ENCODE results near the gene C4orf33.
A peak's percentile ranks its signal among the peaks of the same experiment; 100 is the strongest.

C4orf33 gene

GRCh38 chr4:129131343-129131742 is 35.4 kb downstream of the C4orf33 start:
- DNase-seq = no peak

GRCh38 chr4:129136433-129136832 is 40.5 kb downstream of the C4orf33 start:
- no peak for DNase-seq

- DNase-seq = no peak
Measured at GRCh38 chr4:129138810-129139496, 43.0 kb downstream of the C4orf33 start.

- DNase-seq = no peak
Measured at GRCh38 chr4:129140521-129140920, 44.6 kb downstream of the C4orf33 start.

GRCh38 chr4:129143359-129143758 is 47.4 kb downstream of the C4orf33 start:
- no peak for DNase-seq

- no peak for DNase-seq
Measured at GRCh38 chr4:129144755-129145206, 48.8 kb downstream of the C4orf33 start.

- DNase-seq = no peak
Measured at GRCh38 chr4:129145222-129145730, 49.3 kb downstream of the C4orf33 start.

GRCh38 chr4:129146639-129147038 is 50.7 kb downstream of the C4orf33 start:
- no peak for DNase-seq

GRCh38 chr4:129148892-129149291 is 52.9 kb downstream of the C4orf33 start:
- DNase-seq = no peak

- DNase-seq = no peak
Measured at GRCh38 chr4:129149906-129150305, 54.0 kb downstream of the C4orf33 start.

GRCh38 chr4:129152350-129152749 is 56.4 kb downstream of the C4orf33 start:
- DNase-seq = no peak

- no peak for DNase-seq
Measured at GRCh38 chr4:129153700-129154099, 57.7 kb downstream of the C4orf33 start.

GRCh38 chr4:129162450-129162849 is 66.5 kb downstream of the C4orf33 start:
- peak in 1 of 5 experiments; percentile 2 for DNase-seq

- no peak for DNase-seq
Measured at GRCh38 chr4:129163427-129163826, 67.5 kb downstream of the C4orf33 start.

- no peak for DNase-seq
Measured at GRCh38 chr4:129164243-129164642, 68.3 kb downstream of the C4orf33 start.

All from T-helper 2 cell (primary cell).